ENCODE measurements around the gene PACRG. TPM values are rescaled to one million over a fixed set of nuclear protein-coding genes. Genes with fewer than 3 reads are reported as not detected.

Gene PACRG
- polyA plus RNA-seq, 1 donor from 2014 or later, result 16.6 TPM

- Histone ChIP-seq H4K20me1 (ENCODE audit: insufficient read depth) (no peaks in the 10 kb centered on the region), H3K9me3 (ENCODE audit: low read length) (no peaks in the 10 kb centered on the region), H3K79me2 (replicated peaks; ENCODE audit: insufficient read depth, low read length) (no peaks in the 10 kb centered on the region), H3K27me3 (ENCODE audit: insufficient read depth, low read depth, low read length) (no peaks in the 10 kb centered on the region), H2AFZ (ENCODE audit: low read depth, low read length) (no peak overlapping the region), H3F3A (ENCODE audit: insufficient read depth, low read length, poor library complexity, severe bottlenecking) (no peaks in the 10 kb centered on the region), H3K9ac (ENCODE audit: low read length) (no peak overlapping the region), H3K4me3 (ENCODE audit: low read length) (no peak overlapping the region), H3K27ac (ENCODE audit: low read length) (no peak overlapping the region), H3K4me2 (ENCODE audit: low read length) (no peak overlapping the region), H3K9me2 (ENCODE audit: insufficient read depth, low read length) (no peaks in the 10 kb centered on the region), H3K36me3 (ENCODE audit: insufficient read depth, low read length) (no peaks in the 10 kb centered on the region)
- TF ChIP-seq EP300 (conservative IDR thresholded peaks at IDR 0.05; ENCODE audit: poor library complexity, severe bottlenecking) (no peak), MXI1 (conservative IDR thresholded peaks at IDR 0.05; ENCODE audit: poor library complexity, severe bottlenecking) (no peak), REST (IDR thresholded peaks at IDR 0.05; ENCODE audit: borderline replicate concordance) (no peak), SMC3 (conservative IDR thresholded peaks at IDR 0.05; ENCODE audit: poor library complexity) (no peak), RAD21 (conservative IDR thresholded peaks at IDR 0.05) (no peak), CTCF (IDR thresholded peaks at IDR 0.05; ENCODE audit: poor library complexity, severe bottlenecking) (no peak), EZH2 (IDR thresholded peaks at IDR 0.05; ENCODE audit: borderline replicate concordance, insufficient read depth, low read length, poor library complexity, severe bottlenecking) (no peak)
These were observed 464.1 kb downstream of the PACRG start for GRCh38 chr6:163191704-163192537.

DNA sequence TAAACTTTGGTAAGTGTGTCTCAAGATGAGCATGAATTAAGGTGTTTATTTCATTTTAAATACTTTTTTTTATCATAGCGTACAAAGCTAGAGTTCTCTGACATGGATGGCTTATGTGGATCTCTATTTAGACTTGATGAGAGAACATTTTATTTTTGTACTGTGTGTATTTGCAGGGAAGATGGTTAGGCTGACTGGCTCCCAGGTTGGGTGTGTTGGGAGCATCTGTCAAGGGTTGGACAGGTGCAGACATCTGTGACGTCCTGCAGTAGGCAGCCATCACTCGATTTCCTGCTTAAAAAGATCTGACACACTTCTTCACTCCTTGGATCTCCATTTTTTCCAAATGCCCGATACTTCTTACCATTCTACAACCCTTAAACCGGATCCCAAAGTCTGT lies 464.8 kb downstream of the PACRG start:
- H3K27ac ChIP-seq (ENCODE audit: low read length), result no peak overlapping the region

More for the DNA sequence above, 464.8 kb downstream of the PACRG start:
- Histone ChIP-seq H3K4me2 (ENCODE audit: low read length) (no peak overlapping the region), H3K36me3 (ENCODE audit: insufficient read depth, low read length) (no peaks in the 10 kb centered on the region), H3K9ac (ENCODE audit: low read length) (no peak overlapping the region), H3K79me2 (replicated peaks; ENCODE audit: insufficient read depth, low read length) (no peaks in the 10 kb centered on the region), H3K27me3 (ENCODE audit: insufficient read depth, low read depth, low read length) (no peaks in the 10 kb centered on the region), H3K9me3 (ENCODE audit: low read length) (no peaks in the 10 kb centered on the region), H2AFZ (ENCODE audit: low read depth, low read length) (no peak overlapping the region), H3F3A (ENCODE audit: insufficient read depth, low read length, poor library complexity, severe bottlenecking) (no peaks in the 10 kb centered on the region), H3K9me2 (ENCODE audit: insufficient read depth, low read length) (no peaks in the 10 kb centered on the region), H3K4me3 (ENCODE audit: low read length) (no peak overlapping the region), H4K20me1 (ENCODE audit: insufficient read depth) (no peaks in the 10 kb centered on the region)
- peak; percentile 55 for TF ChIP-seq EP300 (conservative IDR thresholded peaks at IDR 0.05; ENCODE audit: poor library complexity, severe bottlenecking)
- no peak for TF ChIP-seq EZH2 (IDR thresholded peaks at IDR 0.05; ENCODE audit: borderline replicate concordance, insufficient read depth, low read length, poor library complexity, severe bottlenecking)

Measured in neural cell (in vitro differentiated cells).